H1 (cell line): ENCODE data around the gene ITGB7.

Source experiments
- BRCA1 ChIP-seq: IDR thresholded peaks from 2 replicates; pipeline ENCODE4 v1.6.1; 2012; ENCODE audit warnings: low read depth, low read length, improper control_type of control experiment
- CEBPB ChIP-seq: IDR thresholded peaks from 2 replicates; pipeline ENCODE4 v1.6.1; 2012; ENCODE audit warnings: low read depth, low read length
- CTBP2 ChIP-seq: IDR thresholded peaks from 2 replicates; pipeline ENCODE4 v1.7.0; 2011; ENCODE audit warnings: borderline replicate concordance, mild to moderate bottlenecking, moderate library complexity, mixed read lengths, low read length; ENCODE audit not compliant: insufficient read depth, insufficient read length
- CTCF ChIP-seq, 3 experiments: IDR thresholded peaks; 1 replicate in 2 of 3; 2 replicates in 1 of 3; pipeline versions ENCODE4 v1.5.1 to v1.6.1; 2011; ENCODE audit warnings: low read length in 3 of 3, mild to moderate bottlenecking in 3 of 3, inconsistent platforms in 2 of 3, low read depth in 1 of 3, moderate library complexity in 1 of 3; ENCODE audit not compliant: insufficient read depth in 1 of 3; ENCODE audit errors: control extremely low read depth in 1 of 3
- EZH2 ChIP-seq: fragments of 200-600 bp; sonication (generic); IDR thresholded peaks from 2 replicates; pipeline ENCODE4 v1.7.1; 2012; ENCODE audit warnings: low read depth, mild to moderate bottlenecking, moderate library complexity, low read length, inconsistent platforms; ENCODE audit not compliant: severe bottlenecking
- FOSL1 ChIP-seq: IDR thresholded peaks from 2 replicates; pipeline ENCODE4 v1.6.1; 2011; ENCODE audit warnings: mild to moderate bottlenecking, low read depth, low read length, moderate library complexity; ENCODE audit not compliant: insufficient read depth
- JUND ChIP-seq: IDR thresholded peaks from 2 replicates; pipeline ENCODE4 v1.6.1; 2011; ENCODE audit warnings: mild to moderate bottlenecking, improper control_type of control experiment, low read length
- POLR2A ChIP-seq, 2 experiments: IDR thresholded peaks; 1 replicate in 1 of 2; 2 replicates in 1 of 2; pipeline ENCODE4 v1.6.1; 2011; ENCODE audit warnings: low read depth in 2 of 2, low read length in 2 of 2, mild to moderate bottlenecking in 2 of 2; ENCODE audit errors: control extremely low read depth in 1 of 2
- POLR2AphosphoS5 ChIP-seq: IDR thresholded peaks from 2 replicates; pipeline ENCODE4 v1.6.1; 2011; ENCODE audit warnings: low read depth, low read length
- RFX5 ChIP-seq: IDR thresholded peaks from 2 replicates; pipeline ENCODE4 v1.6.1; 2011; ENCODE audit warnings: low read depth, low read length, improper control_type of control experiment, borderline replicate concordance
- TAF1 ChIP-seq: IDR thresholded peaks from 2 replicates; pipeline ENCODE4 v1.6.1; 2011; ENCODE audit warnings: mild to moderate bottlenecking, low read depth, low read length
- YY1 ChIP-seq: IDR thresholded peaks from 2 replicates; pipeline ENCODE4 v1.6.1; 2011; ENCODE audit warnings: low read depth, mild to moderate bottlenecking, low read length
- TF ChIP-seq, protein P1 (sequence below): IDR thresholded peaks from 2 replicates; pipeline ENCODE4 v1.6.1; 2012; ENCODE audit warnings: low read length, inconsistent platforms
- TF ChIP-seq, protein P2 (sequence below): IDR thresholded peaks from 2 replicates; pipeline ENCODE4 v1.6.1; 2012; ENCODE audit warnings: inconsistent platforms

DNA sequence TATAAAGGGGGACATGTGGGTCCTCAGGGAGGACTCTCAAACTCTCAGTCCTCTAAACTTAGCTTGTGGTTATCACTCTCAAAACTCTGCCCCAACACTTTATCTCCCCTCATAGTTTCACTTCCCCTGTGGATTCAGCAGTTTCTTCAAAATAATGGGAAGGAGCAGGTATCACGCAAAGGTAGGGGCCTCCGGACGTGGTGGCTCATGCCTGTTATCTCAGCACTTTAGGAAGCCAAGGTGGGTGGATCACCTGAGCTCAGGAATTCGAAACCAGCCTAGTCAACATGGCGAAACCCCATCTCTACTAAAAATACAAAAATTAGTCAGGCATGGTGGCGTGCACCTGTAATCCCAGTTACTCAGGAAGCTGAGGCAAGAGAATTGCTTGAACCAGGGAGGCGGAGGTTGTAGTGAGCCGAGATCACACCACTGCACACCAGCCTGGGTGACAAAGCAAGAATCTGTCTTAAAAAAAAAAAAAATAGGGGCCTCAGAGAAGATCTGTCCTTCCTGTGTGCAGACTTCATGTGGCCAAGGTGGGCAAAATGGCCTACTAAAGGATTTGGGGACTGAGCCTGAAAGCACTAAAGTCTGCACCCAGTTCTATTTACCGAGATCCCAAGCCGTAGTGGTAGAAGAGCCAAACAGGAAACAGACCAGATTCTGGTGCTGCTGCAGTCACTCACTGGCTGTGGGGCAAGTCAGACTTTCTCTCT lies 6.4 kb downstream of the ITGB7 start:
- TF ChIP-seq CTCF (IDR thresholded peaks at IDR 0.05; ENCODE audit: control extremely low read depth in 1 of 3, insufficient read depth in 1 of 3, low read depth in 1 of 3, low read length in 3 of 3) = no peak
- TF ChIP-seq FOSL1 = no peak
- no peak for TF ChIP-seq POLR2A (IDR thresholded peaks at IDR 0.05; ENCODE audit: control extremely low read depth in 1 of 2, low read depth in 2 of 2, low read length in 2 of 2)
- no peak for TF ChIP-seq RFX5
- no peak for TF ChIP-seq POLR2AphosphoS5
- no peak for TF ChIP-seq BRCA1
- TF ChIP-seq, protein P1, sequence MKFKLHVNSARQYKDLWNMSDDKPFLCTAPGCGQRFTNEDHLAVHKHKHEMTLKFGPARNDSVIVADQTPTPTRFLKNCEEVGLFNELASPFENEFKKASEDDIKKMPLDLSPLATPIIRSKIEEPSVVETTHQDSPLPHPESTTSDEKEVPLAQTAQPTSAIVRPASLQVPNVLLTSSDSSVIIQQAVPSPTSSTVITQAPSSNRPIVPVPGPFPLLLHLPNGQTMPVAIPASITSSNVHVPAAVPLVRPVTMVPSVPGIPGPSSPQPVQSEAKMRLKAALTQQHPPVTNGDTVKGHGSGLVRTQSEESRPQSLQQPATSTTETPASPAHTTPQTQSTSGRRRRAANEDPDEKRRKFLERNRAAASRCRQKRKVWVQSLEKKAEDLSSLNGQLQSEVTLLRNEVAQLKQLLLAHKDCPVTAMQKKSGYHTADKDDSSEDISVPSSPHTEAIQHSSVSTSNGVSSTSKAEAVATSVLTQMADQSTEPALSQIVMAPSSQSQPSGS = no peak
- no peak for TF ChIP-seq YY1
- TF ChIP-seq TAF1 = no peak
- no peak for TF ChIP-seq EZH2
- TF ChIP-seq, protein P2, sequence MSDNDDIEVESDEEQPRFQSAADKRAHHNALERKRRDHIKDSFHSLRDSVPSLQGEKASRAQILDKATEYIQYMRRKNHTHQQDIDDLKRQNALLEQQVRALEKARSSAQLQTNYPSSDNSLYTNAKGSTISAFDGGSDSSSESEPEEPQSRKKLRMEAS = no peak
- no peak for TF ChIP-seq JUND
- no peak for TF ChIP-seq CEBPB
- no peak for TF ChIP-seq CTBP2
